NCI-H460 (cell line): ENCODE results near the gene GARIN3. TPM values are rescaled to one million over a fixed set of nuclear protein-coding genes. Genes with fewer than 3 reads are reported as not detected.
"Not testable (repeated sequence)": the region's sequence is repeated elsewhere in the genome, so short reads cannot be mapped to it uniquely, and the experiment has no call there.

Source experiments
- DNase-seq: peaks from one replicate; pipeline ENCODE4 v3.0.0-alpha.2; 2016; ENCODE audit warnings: low read depth; ENCODE audit errors: extremely low read depth
- polyA plus RNA-seq: library from polyadenylated mRNA; depleted of rRNA; stranded (reverse); fragments of >200 nt; gene quantifications from 2 replicates; pipeline ENCODE4 v1.2.3, GENCODE V29; 2014; cell fraction: nucleus; rRNA removed
- total RNA-seq: library from RNA; depleted of rRNA; stranded (reverse); fragments of >200 nt; shearing (Covaris generic); gene quantifications from 2 replicates; pipeline ENCODE4 v1.2.3, GENCODE V29; 2014; rRNA removed

The GARIN3 gene
- total RNA-seq: not detected in 2 replicates
- not detected in 2 replicates for polyA plus RNA-seq

GRCh38 chr5:157166214-157167213 is at the start of gene GARIN3:
Gene GARIN3, minus strand, starts transcription at chr5:157166264. Its CDS starts 96 bp downstream, at chr5:157166168.
- no peak for DNase-seq

DNA sequence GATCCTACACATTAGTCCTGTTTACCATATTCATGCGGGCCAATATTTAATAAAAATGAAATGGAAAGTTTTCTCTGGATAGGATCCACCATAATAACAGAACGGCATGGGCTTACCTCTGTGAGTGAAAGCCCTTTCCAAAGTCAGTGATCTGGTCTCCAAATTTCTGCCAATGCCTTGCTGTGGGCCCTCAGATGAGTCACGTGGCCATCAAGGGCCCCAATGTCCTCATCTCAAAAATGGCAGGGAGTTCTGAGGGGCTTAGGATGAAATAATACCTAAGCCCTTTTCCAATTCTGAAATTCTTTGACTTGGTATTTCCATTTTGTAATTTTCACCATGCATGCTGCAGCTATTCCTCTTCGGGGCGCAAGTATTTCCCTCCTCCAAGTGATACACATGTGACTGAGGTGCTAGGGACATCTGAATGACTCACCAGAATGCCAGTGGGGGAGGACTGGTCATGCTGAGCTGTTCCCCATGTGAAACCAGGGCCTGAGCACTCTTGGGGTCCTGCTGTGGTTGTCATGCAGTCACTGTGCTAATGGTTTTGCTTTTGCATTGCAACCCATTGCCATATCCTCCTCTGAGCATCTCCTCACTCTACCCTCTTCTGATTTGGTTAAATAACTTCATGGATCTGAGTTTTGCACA is 49.6 kb upstream of the GARIN3 start:
- DNase-seq: no peak

DNA sequence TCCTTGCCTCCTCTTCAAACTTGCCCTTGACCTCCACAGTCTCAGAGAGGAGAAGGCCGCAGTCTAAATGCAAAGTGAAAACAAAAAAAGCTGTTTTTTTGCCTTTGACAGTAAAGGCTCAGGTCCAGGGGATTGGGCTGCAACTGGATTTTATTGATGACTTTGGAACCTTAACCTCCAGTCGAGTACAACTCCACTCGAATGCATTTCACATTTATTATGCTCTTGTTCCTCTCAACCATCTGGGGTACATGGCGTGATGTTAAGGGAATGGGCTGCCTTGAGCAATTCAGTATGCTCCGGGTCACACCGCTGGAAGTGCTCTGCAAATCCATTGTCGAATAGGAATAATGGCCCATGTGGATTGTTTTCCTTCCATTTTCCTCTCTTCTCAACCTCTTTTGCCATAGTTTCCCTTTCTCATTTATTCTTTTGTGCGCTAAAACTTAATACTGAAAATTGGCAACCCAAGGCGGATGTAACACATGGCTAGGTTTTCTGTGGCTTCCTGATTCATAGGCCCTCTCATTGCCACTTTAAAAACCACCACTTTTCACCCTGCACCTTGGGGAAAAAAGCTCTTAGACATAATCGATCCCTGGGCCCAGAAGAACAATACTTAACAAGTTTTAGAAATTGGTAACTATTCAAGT is 48.9 kb upstream of the GARIN3 start:
- no peak for DNase-seq

DNA sequence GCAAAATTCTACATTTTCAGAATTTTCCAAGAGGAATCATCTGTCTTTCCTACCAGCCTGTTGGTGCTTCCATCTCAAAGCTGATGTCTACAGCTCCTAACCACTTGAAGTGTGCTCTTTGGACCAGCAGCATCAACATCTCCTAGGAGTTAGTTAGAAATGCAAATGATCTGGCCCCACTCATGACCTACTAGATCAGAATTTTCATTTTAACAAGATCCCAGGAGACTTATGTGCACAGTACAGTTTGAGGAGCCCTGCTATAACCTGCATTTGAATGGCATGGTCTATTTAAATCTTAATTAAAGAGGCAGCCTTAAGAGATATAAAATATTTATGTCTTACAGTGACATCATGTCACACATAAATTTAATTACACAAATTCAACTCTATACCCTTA is 48.4 kb upstream of the GARIN3 start:
- no peak for DNase-seq

- no peak for DNase-seq
These were observed 47.6 kb upstream of the GARIN3 start for GRCh38 chr5:157213527-157214243.

DNA sequence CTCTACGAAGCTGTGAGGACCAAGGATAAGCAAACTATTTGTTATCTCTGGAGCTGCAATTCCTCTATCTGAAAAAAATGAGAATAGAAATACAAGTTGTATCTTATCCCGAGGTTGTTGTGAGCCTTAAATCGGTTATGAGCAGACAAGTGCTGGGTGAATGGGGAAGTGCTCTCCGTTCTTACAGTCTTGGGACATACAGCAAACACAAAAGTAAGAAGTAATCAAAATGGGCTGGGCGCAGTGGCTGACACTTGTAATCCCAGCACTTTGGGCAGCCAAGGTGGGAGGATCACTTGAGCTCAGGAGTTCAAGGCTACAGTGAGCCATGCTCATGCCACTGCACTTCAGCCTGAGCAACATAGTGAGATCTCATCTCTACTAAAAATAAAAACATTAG is 46.2 kb upstream of the GARIN3 start:
- no peak for DNase-seq

DNA sequence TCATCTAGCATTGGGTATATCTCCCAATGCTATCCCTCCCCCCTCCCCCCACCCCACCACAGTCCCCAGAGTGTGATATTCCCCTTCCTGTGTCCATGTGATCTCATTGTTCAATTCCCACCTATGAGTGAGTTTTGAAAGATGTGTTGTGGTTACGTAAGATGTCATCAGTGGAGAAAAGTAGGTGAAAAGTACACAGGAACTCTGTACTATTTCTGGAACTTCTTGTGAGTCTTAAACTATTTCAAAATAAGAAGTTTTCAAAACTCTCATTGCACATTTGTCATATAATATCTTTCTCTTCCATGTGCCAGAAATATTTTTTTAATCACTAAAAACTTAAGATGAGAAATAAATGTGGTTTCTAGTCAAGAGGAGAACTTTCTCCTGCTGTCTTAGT is 44.6 kb upstream of the GARIN3 start:
- DNase-seq: not testable (repeated sequence)

DNA sequence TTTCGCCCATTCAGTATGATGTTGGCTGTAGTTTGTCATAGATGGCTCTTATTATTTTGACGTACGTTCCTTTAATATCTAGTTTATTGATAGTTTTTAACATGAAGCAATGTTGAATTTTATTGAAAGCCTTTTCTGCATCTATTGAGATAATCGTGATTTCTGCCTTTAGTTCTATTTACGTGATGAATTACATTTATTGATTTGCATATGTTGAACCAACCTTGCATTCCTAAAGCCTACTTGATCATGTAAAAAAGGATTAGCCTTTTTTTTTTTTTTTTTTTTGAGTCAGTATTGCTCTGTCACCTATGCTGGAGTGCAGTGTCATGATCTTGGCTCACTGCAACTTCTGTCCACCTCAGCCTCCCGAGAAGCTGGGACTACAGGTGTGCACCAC is 39.6 kb upstream of the GARIN3 start:
- DNase-seq: no peak

GRCh38 chr5:157204765-157205164 is 38.7 kb upstream of the GARIN3 start:
- DNase-seq: no peak

DNA sequence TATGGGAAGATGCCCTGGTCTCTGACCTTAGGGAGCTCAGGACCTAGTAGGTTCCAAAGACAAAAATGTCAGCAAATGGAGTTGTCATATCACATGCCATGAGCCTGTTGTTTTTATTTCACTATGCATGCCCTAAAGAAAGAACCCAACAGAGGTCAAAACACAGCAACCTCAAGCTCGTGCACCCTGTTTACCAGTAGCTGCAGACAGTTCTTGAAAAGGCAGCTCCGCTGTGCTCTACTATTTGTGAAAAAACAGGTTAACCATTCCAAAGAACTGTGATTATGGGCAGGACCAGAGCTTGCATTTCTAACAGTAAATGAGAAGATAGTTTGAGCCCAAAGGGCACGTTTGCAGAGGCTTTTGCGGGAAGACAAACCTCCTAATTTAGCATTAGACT is 37.4 kb upstream of the GARIN3 start:
- no peak for DNase-seq

GRCh38 chr5:157201857-157202256 is 35.8 kb upstream of the GARIN3 start:
- DNase-seq: no peak

- no peak for DNase-seq
These were observed 32.4 kb upstream of the GARIN3 start for GRCh38 chr5:157198277-157198986.

DNA sequence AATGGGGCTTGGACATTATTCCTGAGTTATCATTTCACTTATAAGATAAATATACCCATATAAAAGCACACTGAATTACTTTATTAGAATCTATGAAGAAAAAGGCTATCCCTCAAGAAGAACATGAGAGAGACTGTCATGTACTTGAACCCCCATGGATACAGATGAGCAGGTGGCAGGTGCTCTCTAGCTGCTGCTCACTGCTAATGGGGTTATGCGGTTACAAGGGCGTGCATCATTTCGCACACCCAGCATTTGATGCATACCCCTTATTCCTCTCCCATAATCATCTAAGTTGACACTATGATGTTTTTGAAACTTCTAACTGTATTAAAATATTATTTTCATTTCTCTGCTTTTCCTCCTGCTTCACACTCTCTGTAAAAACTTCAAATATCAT is 31.0 kb upstream of the GARIN3 start:
- DNase-seq: no peak

GRCh38 chr5:157196045-157196444 is 30.0 kb upstream of the GARIN3 start:
- DNase-seq: no peak

- no peak for DNase-seq
These were observed 27.8 kb upstream of the GARIN3 start for GRCh38 chr5:157193699-157194424.

- DNase-seq: no peak
These were observed 23.2 kb upstream of the GARIN3 start for GRCh38 chr5:157189223-157189622.

DNA sequence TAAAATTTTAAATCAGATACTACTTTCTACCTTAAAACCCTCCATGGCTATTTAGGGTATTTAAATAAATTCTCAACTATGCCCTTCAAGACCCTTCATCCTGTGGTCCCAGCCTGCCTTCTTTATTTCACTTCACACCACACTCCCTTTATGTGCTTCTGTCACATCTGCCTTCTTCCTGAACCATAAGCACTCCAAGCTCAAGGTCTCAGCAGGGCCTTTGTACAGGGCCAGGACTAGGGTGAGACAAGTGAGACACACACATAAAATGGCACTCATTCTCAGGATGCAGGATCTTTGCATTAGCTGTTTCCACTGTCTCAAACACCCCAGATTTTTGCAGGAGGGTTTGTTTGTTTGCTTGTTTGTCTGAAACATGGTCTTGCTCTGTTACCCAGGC is 22.2 kb upstream of the GARIN3 start:
- DNase-seq: no peak

DNA sequence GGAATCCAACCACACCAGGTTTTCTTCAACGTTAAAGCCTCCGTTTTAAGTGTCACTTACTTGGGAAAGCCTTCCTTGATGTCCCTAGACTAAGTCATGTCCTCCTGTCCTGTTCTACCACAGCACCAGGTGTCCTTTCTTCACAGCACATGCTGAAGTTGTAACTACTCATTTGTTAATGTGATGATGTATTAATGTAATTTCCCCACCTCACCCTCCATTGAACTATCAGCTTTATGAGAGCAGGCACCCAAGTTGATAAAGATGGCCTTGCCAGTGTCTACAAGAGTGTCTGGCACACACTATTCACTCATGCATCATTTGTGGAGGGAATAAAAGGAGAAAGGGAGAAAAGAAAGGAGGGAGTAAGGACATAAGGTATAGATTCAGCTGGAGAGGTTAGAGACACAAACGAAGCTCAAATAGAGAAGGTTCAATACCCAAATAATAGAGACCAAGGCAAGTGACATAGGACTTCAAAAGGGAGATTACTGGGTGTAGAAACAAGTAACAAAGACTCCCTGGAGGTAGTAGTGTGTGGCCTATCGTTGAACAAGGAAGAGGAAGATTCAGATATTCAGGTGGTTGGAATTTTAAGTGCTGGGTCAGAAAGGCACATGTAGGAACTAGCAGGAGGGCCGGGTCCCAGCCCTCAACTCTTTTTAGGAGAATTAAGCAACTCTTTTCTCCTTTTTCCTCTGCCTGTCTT is 21.1 kb upstream of the GARIN3 start:
- DNase-seq: no peak
